K562 (cell line): ENCODE measurements around the gene TCF21. TPM values are rescaled to one million over a fixed set of nuclear protein-coding genes. Genes with fewer than 3 reads are reported as not detected.

ENCODE experiments used
- CBX2 ChIP-seq: fragments of 200-600 bp; sonication (generic); IDR thresholded peaks from one replicate; pipeline ENCODE4 v1.6.1; 2012; ENCODE audit warnings: mild to moderate bottlenecking, low read length, inconsistent platforms; ENCODE audit not compliant: insufficient read depth, poor library complexity, severe bottlenecking
- RAD21 ChIP-seq, 2 experiments: fragments of 250-450 bp in 1 of 2; fragments of 450-650 bp in 1 of 2; sonication (Bioruptor Pico) in 1 of 2; formaldehyde crosslinking in 1 of 2; IDR thresholded peaks in 1 of 2; conservative IDR thresholded peaks in 1 of 2; 2 replicates each; pipeline versions ENCODE4 v1.4.0 to v1.8.0; 2020 to 2022; ENCODE audit warnings: mild to moderate bottlenecking in 2 of 2, moderate library complexity in 1 of 2
- RCOR1 ChIP-seq, 2 experiments: IDR thresholded peaks; 2 replicates each; pipeline ENCODE4 v1.6.1; 2012; ENCODE audit warnings: low read depth in 2 of 2, low read length in 2 of 2, borderline replicate concordance in 1 of 2, improper control_type of control experiment in 1 of 2
- SMARCA4 ChIP-seq: fragments of 450-650 bp; IDR thresholded peaks from 2 replicates; pipeline ENCODE4 v1.6.1; 2016
- SRF ChIP-seq, 2 experiments: fragments of 250-450, 450-650 bp in 1 of 2; sonication (Bioruptor Pico) in 1 of 2; sonication (generic) in 1 of 2; formaldehyde crosslinking; IDR thresholded peaks; 2 replicates each; pipeline versions ENCODE4 v1.5.0 to v1.5.1; 2020 to 2022; ENCODE audit warnings: mild to moderate bottlenecking in 1 of 2, missing genetic modification reagents in 1 of 2
- SUPT5H ChIP-seq: fragments of 450-650 bp; IDR thresholded peaks from 2 replicates; pipeline ENCODE4 v1.6.1; 2016
- ZFP1 ChIP-seq: fragments of 450-650 bp; formaldehyde crosslinking; IDR thresholded peaks from 2 replicates; pipeline ENCODE4 v1.4.0; 2020; ENCODE audit warnings: mild to moderate bottlenecking, mixed read lengths
- ZNF75A ChIP-seq: fragments of 450-650 bp; formaldehyde crosslinking; IDR thresholded peaks from 2 replicates; pipeline ENCODE4 v1.4.0; 2020; ENCODE audit warnings: mild to moderate bottlenecking
- ZNF785 ChIP-seq: fragments of 250-450 bp; sonication (Bioruptor Pico); IDR thresholded peaks from 2 replicates; pipeline ENCODE4 v1.4.0; 2020; ENCODE audit warnings: mild to moderate bottlenecking
- polyA plus RNA-seq, 8 experiments: library from polyadenylated mRNA; depleted of rRNA in 4 of 8; stranded (reverse) in 5 of 8; unstranded in 3 of 8; fragments of >200 nt; fragmentation: Nextera tagmentation in 2 of 8; fragmentation: Illumina TruSeq in 1 of 8; extraction: Ambion mirVana in 2 of 8; extraction: Trizol in 1 of 8; gene quantifications; 2 replicates each; pipeline versions ENCODE4 v1.2.1 to v1.2.3, GENCODE V29; 2011 to 2014; ENCODE audit warnings: inconsistent platforms in 1 of 8, missing spikeins in 1 of 8
- total RNA-seq, 7 experiments: library from RNA; depleted of rRNA in 6 of 7; stranded (reverse); fragments of >200 nt in 6 of 7; fragmentation: Illumina TruSeq in 2 of 7; extraction: Trizol in 2 of 7; gene quantifications; 2 replicates each; pipeline versions ENCODE4 v1.2.1 to v1.2.3, GENCODE V29; 2011 to 2021; ENCODE audit warnings: low replicate concordance in 1 of 7
- TF ChIP-seq, protein P1 (sequence below): fragments of 450-650 bp; IDR thresholded peaks from 2 replicates; pipeline ENCODE4 v1.6.1; 2016; ENCODE audit warnings: mild to moderate bottlenecking, moderate library complexity

Gene TCF21
- total and polyA plus RNA-seq, 9 of the 15 experiments (the other 6 are each of a cell fraction or from before 2014, with no cell fraction given): not detected

DNA sequence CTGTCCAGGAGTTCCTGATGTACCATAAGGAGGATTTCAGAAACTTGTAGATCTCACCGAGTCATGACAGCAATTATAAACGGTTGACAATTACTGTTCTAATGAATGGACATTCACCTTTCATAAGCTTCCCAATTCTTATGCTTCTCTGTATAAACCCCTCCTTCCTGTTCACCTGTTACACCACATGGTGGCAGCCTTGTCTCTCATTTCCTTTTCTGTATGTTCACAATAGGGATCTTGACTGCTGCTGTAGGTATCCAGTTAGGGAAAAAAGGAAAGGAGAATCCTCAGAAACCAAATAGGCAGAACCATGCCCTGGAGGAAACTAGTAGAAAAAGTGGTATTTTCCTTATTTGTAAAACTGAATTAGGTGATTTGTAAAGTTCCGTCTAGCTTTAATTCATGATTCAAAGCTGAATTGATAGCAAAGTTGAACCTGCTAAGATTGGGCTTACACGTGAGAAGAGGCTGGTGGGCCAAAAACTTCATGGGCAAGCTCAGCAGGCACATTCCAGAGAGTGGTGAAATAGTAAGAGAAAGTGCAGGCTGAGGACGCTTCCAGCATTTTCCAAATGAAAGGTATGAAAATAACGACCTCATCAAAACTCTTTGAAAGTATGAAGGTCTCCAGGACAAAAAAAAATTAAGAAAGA, 35.2 kb downstream of the TCF21 start (continued):
- TF ChIP-seq, protein P1, sequence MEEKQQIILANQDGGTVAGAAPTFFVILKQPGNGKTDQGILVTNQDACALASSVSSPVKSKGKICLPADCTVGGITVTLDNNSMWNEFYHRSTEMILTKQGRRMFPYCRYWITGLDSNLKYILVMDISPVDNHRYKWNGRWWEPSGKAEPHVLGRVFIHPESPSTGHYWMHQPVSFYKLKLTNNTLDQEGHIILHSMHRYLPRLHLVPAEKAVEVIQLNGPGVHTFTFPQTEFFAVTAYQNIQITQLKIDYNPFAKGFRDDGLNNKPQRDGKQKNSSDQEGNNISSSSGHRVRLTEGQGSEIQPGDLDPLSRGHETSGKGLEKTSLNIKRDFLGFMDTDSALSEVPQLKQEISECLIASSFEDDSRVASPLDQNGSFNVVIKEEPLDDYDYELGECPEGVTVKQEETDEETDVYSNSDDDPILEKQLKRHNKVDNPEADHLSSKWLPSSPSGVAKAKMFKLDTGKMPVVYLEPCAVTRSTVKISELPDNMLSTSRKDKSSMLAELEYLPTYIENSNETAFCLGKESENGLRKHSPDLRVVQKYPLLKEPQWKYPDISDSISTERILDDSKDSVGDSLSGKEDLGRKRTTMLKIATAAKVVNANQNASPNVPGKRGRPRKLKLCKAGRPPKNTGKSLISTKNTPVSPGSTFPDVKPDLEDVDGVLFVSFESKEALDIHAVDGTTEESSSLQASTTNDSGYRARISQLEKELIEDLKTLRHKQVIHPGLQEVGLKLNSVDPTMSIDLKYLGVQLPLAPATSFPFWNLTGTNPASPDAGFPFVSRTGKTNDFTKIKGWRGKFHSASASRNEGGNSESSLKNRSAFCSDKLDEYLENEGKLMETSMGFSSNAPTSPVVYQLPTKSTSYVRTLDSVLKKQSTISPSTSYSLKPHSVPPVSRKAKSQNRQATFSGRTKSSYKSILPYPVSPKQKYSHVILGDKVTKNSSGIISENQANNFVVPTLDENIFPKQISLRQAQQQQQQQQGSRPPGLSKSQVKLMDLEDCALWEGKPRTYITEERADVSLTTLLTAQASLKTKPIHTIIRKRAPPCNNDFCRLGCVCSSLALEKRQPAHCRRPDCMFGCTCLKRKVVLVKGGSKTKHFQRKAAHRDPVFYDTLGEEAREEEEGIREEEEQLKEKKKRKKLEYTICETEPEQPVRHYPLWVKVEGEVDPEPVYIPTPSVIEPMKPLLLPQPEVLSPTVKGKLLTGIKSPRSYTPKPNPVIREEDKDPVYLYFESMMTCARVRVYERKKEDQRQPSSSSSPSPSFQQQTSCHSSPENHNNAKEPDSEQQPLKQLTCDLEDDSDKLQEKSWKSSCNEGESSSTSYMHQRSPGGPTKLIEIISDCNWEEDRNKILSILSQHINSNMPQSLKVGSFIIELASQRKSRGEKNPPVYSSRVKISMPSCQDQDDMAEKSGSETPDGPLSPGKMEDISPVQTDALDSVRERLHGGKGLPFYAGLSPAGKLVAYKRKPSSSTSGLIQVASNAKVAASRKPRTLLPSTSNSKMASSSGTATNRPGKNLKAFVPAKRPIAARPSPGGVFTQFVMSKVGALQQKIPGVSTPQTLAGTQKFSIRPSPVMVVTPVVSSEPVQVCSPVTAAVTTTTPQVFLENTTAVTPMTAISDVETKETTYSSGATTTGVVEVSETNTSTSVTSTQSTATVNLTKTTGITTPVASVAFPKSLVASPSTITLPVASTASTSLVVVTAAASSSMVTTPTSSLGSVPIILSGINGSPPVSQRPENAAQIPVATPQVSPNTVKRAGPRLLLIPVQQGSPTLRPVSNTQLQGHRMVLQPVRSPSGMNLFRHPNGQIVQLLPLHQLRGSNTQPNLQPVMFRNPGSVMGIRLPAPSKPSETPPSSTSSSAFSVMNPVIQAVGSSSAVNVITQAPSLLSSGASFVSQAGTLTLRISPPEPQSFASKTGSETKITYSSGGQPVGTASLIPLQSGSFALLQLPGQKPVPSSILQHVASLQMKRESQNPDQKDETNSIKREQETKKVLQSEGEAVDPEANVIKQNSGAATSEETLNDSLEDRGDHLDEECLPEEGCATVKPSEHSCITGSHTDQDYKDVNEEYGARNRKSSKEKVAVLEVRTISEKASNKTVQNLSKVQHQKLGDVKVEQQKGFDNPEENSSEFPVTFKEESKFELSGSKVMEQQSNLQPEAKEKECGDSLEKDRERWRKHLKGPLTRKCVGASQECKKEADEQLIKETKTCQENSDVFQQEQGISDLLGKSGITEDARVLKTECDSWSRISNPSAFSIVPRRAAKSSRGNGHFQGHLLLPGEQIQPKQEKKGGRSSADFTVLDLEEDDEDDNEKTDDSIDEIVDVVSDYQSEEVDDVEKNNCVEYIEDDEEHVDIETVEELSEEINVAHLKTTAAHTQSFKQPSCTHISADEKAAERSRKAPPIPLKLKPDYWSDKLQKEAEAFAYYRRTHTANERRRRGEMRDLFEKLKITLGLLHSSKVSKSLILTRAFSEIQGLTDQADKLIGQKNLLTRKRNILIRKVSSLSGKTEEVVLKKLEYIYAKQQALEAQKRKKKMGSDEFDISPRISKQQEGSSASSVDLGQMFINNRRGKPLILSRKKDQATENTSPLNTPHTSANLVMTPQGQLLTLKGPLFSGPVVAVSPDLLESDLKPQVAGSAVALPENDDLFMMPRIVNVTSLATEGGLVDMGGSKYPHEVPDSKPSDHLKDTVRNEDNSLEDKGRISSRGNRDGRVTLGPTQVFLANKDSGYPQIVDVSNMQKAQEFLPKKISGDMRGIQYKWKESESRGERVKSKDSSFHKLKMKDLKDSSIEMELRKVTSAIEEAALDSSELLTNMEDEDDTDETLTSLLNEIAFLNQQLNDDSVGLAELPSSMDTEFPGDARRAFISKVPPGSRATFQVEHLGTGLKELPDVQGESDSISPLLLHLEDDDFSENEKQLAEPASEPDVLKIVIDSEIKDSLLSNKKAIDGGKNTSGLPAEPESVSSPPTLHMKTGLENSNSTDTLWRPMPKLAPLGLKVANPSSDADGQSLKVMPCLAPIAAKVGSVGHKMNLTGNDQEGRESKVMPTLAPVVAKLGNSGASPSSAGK: no peak
- TF ChIP-seq SUPT5H: no peak
- peak; percentile 99 to 100 for TF ChIP-seq RAD21 (CRISPR knock-in tag; conservative IDR thresholded peaks at IDR 0.05 in 1 of 2, IDR thresholded peaks at IDR 0.05 in 1 of 2)
- peak in 1 of 2 experiments; percentile 35; a peak in 1 of 4 replicates for TF ChIP-seq RCOR1 (IDR thresholded peaks at IDR 0.05; ENCODE audit: borderline replicate concordance in 1 of 2, low read depth in 2 of 2, low read length in 2 of 2)
- no peak for TF ChIP-seq CBX2
- no peak for TF ChIP-seq SMARCA4
- no peak for TF ChIP-seq ZNF75A
- no peak for TF ChIP-seq SRF (CRISPR knock-in tag; IDR thresholded peaks at IDR 0.05)
- no peak for TF ChIP-seq ZNF785 (CRISPR knock-in tag)
- no peak for TF ChIP-seq ZFP1 (CRISPR knock-in tag)
